HEK293 (cell line): ENCODE results near the gene ITIH2.
"Not testable (repeated sequence)": the region's sequence is repeated elsewhere in the genome, so short reads cannot be mapped to it uniquely, and the experiment has no call there.

Experiments
- CTCF ChIA-PET: fragments of 350-600 bp; formaldehyde crosslinking; extraction: SDS; loops from one replicate; lab custom pipeline; 2021; ENCODE audit warnings: antibody characterized with exemption; lab: Yijun Ruan, JAX
- POLR2A ChIA-PET: fragments of 300-600 bp; formaldehyde crosslinking; extraction: SDS; loops from one replicate; lab custom pipeline; 2020; ENCODE audit warnings: antibody characterized with exemption, inconsistent platforms; lab: Yijun Ruan, JAX
- H3K27ac ChIP-seq: fragments of 200-500 bp; sonication (Bioruptor generic); 2 replicates; pipeline ENCODE4 v1.5.1; 2014; ENCODE audit warnings: low read depth, low read length, control low read depth, inconsistent platforms; ENCODE audit errors: extremely low read depth
- H3K36me3 ChIP-seq, 2 experiments: fragments of 200-500 bp in 1 of 2; sonication (Bioruptor generic) in 1 of 2; 1 replicate in 1 of 2; 2 replicates in 1 of 2; pipeline ENCODE4 v1.5.1; 2014 to 2017; ENCODE audit warnings: inconsistent platforms in 2 of 2, low read length in 2 of 2; ENCODE audit not compliant: control insufficient read depth in 2 of 2, insufficient read depth in 1 of 2
- H3K4me1 ChIP-seq: fragments of 200-500 bp; sonication (Bioruptor generic); 2 replicates; pipeline ENCODE4 v1.5.1; 2014; ENCODE audit warnings: mild to moderate bottlenecking, low read length, inconsistent platforms; ENCODE audit not compliant: control insufficient read depth, insufficient read depth
- H3K4me3 ChIP-seq: 2 replicates; pipeline ENCODE4 v1.5.1; 2011; ENCODE audit warnings: low read depth, mild to moderate bottlenecking, control low read depth, low read length, moderate library complexity
- H3K9me3 ChIP-seq: fragments of 200-500 bp; sonication (Bioruptor generic); 2 replicates; pipeline ENCODE4 v1.5.1; 2014; ENCODE audit warnings: low read depth, low read length, inconsistent platforms; ENCODE audit not compliant: control insufficient read depth, insufficient read depth
- BCL11A ChIP-seq: fragments of 450-650 bp; formaldehyde crosslinking; IDR thresholded peaks from 2 replicates; pipeline ENCODE4 v1.5.1; 2016; ENCODE audit warnings: low read depth, missing biosample characterization, missing genetic modification characterization
- CTCF ChIP-seq: fragments of 450-650 bp; formaldehyde crosslinking; IDR thresholded peaks from 2 replicates; pipeline ENCODE4 v1.5.1; 2016; ENCODE audit warnings: missing biosample characterization, missing genetic modification characterization
- SCRT1 ChIP-seq: fragments of 450-650 bp; formaldehyde crosslinking; IDR thresholded peaks from 2 replicates; pipeline ENCODE4 v1.5.1; 2016; ENCODE audit warnings: missing biosample characterization, missing genetic modification characterization, borderline replicate concordance
- SCRT2 ChIP-seq: fragments of 450-650 bp; formaldehyde crosslinking; IDR thresholded peaks from 2 replicates; pipeline ENCODE4 v1.5.1; 2016; ENCODE audit warnings: missing biosample characterization, missing genetic modification characterization
- SETDB1 ChIP-seq: IDR thresholded peaks from one replicate; pipeline ENCODE4 v1.6.1; 2017; ENCODE audit warnings: mild to moderate bottlenecking, low read length, moderate library complexity, mixed read lengths; ENCODE audit not compliant: insufficient read length
- TCF7L2 ChIP-seq: IDR thresholded peaks from 2 replicates; pipeline ENCODE4 v1.6.1; 2011; ENCODE audit warnings: low read depth, mild to moderate bottlenecking, inconsistent platforms, low read length, moderate library complexity, borderline replicate concordance
- TRIM28 ChIP-seq: IDR thresholded peaks from 2 replicates; pipeline ENCODE4 v1.6.1; 2011; ENCODE audit warnings: low read length, control low read depth, borderline replicate concordance
- ZBTB17 ChIP-seq: fragments of 450-650 bp; formaldehyde crosslinking; IDR thresholded peaks from 2 replicates; pipeline ENCODE4 v1.5.1; 2016; ENCODE audit warnings: missing biosample characterization, missing genetic modification characterization
- ZBTB44 ChIP-seq: fragments of 450-650 bp; IDR thresholded peaks from 2 replicates; pipeline ENCODE4 v1.5.1; 2018; ENCODE audit warnings: missing biosample characterization, mild to moderate bottlenecking, missing genetic modification characterization
- ZBTB48 ChIP-seq: fragments of 450-650 bp; formaldehyde crosslinking; IDR thresholded peaks from 2 replicates; pipeline ENCODE4 v1.5.1; 2016; ENCODE audit warnings: missing biosample characterization, missing genetic modification characterization
- ZNF10 ChIP-seq: fragments of 450-650 bp; formaldehyde crosslinking; IDR thresholded peaks from 2 replicates; pipeline ENCODE4 v1.5.1; 2017; ENCODE audit warnings: missing biosample characterization, missing genetic modification characterization
- ZNF169 ChIP-seq: fragments of 450-650 bp; formaldehyde crosslinking; IDR thresholded peaks from 2 replicates; pipeline ENCODE4 v1.5.1; 2016; ENCODE audit warnings: missing biosample characterization, missing genetic modification characterization
- ZNF2 ChIP-seq: fragments of 450-650 bp; formaldehyde crosslinking; IDR thresholded peaks from 2 replicates; pipeline ENCODE4 v1.5.1; 2016; ENCODE audit warnings: missing biosample characterization, missing genetic modification characterization
- ZNF223 ChIP-seq: fragments of 450-650 bp; formaldehyde crosslinking; IDR thresholded peaks from 2 replicates; pipeline ENCODE4 v1.5.1; 2016; ENCODE audit warnings: missing biosample characterization, missing genetic modification characterization
- ZNF677 ChIP-seq: fragments of 450-650 bp; IDR thresholded peaks from 2 replicates; pipeline ENCODE4 v1.5.0; 2018; ENCODE audit warnings: missing biosample characterization, mild to moderate bottlenecking, missing genetic modification characterization, moderate library complexity
- ZSCAN30 ChIP-seq: fragments of 450-650 bp; IDR thresholded peaks from 2 replicates; pipeline ENCODE4 v1.5.1; 2018; ENCODE audit warnings: missing biosample characterization, mild to moderate bottlenecking, missing genetic modification characterization, moderate library complexity

The ITIH2 gene

GRCh38 chr10:7672341-7673134, 30.6 kb upstream of the ITIH2 start:
- TF ChIP-seq ZNF223 (tag by site-specific recombination): no peak
- peak; percentile 50 for TF ChIP-seq SETDB1
- H3K4me3 ChIP-seq: no peak overlapping the region
- no peaks in the 10 kb centered on the region for H3K9me3 ChIP-seq
- CTCF ChIA-PET: interaction anchor here (0.6 to 1.3 kb wide), 2 partner anchors 13 to 147 kb away, joined by 3 to 8 read pairs; no protein-coding TSS in a partner anchor
- no peak overlapping the region for H3K27ac ChIP-seq
- no peaks in the 10 kb centered on the region for H3K36me3 ChIP-seq
- H3K4me1 ChIP-seq: 0 out of 2 replicates have a peak, but pooled peaks cover 2% of the 10 kb centered on the region
- POLR2A ChIA-PET: no interaction called here

- POLR2A ChIA-PET: no interaction called here
- H3K4me1 ChIP-seq: no peaks in the 10 kb centered on the region
- H3K27ac ChIP-seq: no peak overlapping the region
- TF ChIP-seq ZNF10 (tag by site-specific recombination) (peak; percentile 89), ZSCAN30 (tag by site-specific recombination) (no peak)
- TF ChIP-seq, all 188 proteins: peak for 1
- Histone ChIP-seq H3K9me3 (no peaks in the 10 kb centered on the region), H3K4me3 (no peak overlapping the region), H3K36me3 (no peaks in the 10 kb centered on the region)
- CTCF ChIA-PET: no interaction called here
Measured at GRCh38 chr10:7679256-7679655, 23.9 kb upstream of the ITIH2 start.

DNA sequence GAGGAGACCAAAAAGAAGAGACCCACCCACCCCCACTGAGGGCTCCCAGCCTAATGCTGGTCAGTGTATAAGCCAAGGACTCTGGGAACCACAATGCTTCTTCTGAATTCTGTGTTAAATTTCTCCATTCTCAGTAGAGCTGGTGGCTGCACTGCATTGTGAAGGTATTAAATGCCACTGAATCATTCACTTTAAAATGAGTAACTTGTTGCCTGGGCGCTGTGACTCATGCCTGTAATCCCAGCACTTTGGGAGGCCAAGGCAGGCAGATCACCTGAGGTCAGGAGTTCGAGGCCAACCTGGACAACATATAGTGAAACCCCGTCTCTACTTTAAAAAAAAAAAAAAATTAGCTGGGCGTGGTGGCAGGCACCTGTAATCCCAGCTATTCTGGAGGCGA, 23.0 kb upstream of the ITIH2 start:
- TF ChIP-seq SCRT1 (tag by site-specific recombination): peak; percentile 58; the same call in 1 of the 2 replicates
- TF ChIP-seq SCRT2 (tag by site-specific recombination): peak; percentile 82
- H3K9me3 ChIP-seq, H3K4me1 ChIP-seq, H3K4me3 ChIP-seq, H3K27ac ChIP-seq, POLR2A ChIA-PET, H3K36me3 ChIP-seq: not testable (repeated sequence)
- CTCF ChIA-PET: interaction anchor here (0.8 kb wide), 1 partner anchor 9 kb away, joined by 3 read pairs; no protein-coding TSS in a partner anchor

- TF ChIP-seq TCF7L2: peak; percentile 81; the same call in 1 of the 2 replicates
- no peak for TF ChIP-seq ZNF169 (tag by site-specific recombination)
- POLR2A ChIA-PET: interaction anchor here (0.7 kb wide), 1 partner anchor 161 kb away, joined by 4 read pairs; no protein-coding TSS in a partner anchor
- CTCF ChIA-PET: interaction anchor here (0.6 to 6.2 kb wide), 34 partner anchors 10 to 1617 kb away, joined by 3 to 91 read pairs (median 4); partner anchors contain the start of gene ITIH5
- H3K9me3 ChIP-seq: no peaks in the 10 kb centered on the region; the same call in 1 of the 2 replicates
- no peaks in the 10 kb centered on the region for H3K36me3 ChIP-seq
- H3K4me3 ChIP-seq: no peak overlapping the region
- H3K4me1 ChIP-seq: no peaks in the 10 kb centered on the region
- no peak overlapping the region for H3K27ac ChIP-seq
Measured at GRCh38 chr10:7686351-7687171, 16.6 kb upstream of the ITIH2 start.

DNA sequence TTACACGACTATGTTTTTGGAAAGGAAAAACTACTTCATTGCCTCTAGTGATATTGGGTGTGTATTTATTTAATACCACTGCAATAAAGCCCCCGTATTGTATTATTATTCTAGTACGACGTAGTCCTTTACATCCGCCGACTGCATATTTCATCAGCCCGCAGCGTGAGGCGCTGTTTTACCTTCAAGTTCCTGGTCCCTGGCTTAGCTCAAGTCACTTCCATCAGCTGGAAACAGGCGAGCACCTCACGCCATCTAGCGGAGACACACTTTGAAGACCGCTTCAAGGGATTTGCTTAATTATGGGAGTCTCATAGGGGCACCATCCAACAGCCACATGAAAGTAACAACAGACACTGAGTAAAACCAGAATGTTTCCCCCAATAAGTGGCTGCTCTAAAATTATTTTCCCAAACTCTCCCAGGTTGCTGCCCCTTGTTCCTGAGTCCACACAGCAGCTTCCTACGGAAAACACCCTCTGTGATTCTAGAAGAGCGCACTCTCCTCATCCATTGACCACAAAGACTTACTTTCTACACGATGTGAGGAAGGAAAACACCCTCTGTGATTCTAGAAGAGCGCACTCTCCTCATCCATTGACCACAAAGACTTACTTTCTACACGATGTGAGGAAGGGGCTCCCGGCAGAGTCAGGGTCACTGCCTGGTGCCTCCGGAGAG, 15.7 kb upstream of the ITIH2 start:
- ChIA-PET CTCF (interaction anchor here (0.6 to 6.2 kb wide), 38 partner anchors 9 to 1616 kb away, joined by 3 to 91 read pairs (median 4); partner anchors contain the start of gene ITIH5), POLR2A (interaction anchor here (0.7 kb wide), 1 partner anchor 162 kb away, joined by 4 read pairs; no protein-coding TSS in a partner anchor)
- Histone ChIP-seq H3K4me3 (no peak overlapping the region), H3K4me1 (no peaks in the 10 kb centered on the region), H3K36me3 (no peaks in the 10 kb centered on the region), H3K27ac (no peak overlapping the region), H3K9me3 (no peaks in the 10 kb centered on the region; the same call in 1 of the 2 replicates)
- TF ChIP-seq TCF7L2 (peak; percentile 54; the same call in 1 of the 2 replicates), ZNF677 (tag by site-specific recombination) (no peak), ZBTB44 (peak; percentile 17; the same call in 1 of the 2 replicates), ZBTB17 (tag by site-specific recombination) (0 out of 2 replicates have a peak, but pooled peaks have one; percentile 32), TRIM28 (peak; percentile 60; the same call in 1 of the 2 replicates), ZBTB48 (0 out of 2 replicates have a peak, but pooled peaks have one; percentile 25), CTCF (tag by site-specific recombination) (peak; percentile 84), ZNF2 (0 out of 2 replicates have a peak, but pooled peaks have one; percentile 33), BCL11A (no peak)
